Gastroesophageal sphincter (tissue), 3 donors: Measurements from ENCODE around the gene IER5L.

Experiments
- CTCF ChIP-seq, 4 experiments: fragments of 200-600 bp in 2 of 4; fragments of 450-650 bp in 2 of 4; sonication (generic) in 1 of 4; IDR thresholded peaks; one replicate each; pipeline ENCODE4 v1.5.1; 2017 to 2019; ENCODE audit warnings: antibody characterized with exemption in 4 of 4, mild to moderate bottlenecking in 2 of 4, moderate library complexity in 2 of 4
- EP300 ChIP-seq: sonication (generic); formaldehyde crosslinking; IDR thresholded peaks from one replicate; pipeline ENCODE4 v1.6.1; 2017; ENCODE audit warnings: antibody characterized with exemption, mild to moderate bottlenecking

DNA sequence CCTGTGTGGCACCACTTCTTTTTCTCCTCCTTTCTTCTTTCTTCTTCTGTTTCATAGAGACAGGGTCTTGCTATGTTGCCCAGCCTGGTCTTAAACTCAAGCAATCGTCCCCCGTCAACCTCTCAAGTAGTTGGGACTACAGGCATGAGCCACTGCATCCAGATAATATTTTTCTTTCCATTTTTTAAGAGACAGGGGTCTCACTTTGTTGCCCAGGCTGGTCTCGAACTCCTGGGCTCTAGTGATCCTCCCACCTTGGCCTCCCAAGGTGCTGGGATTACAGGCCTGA, 47.4 kb upstream of the IER5L start:
- no peak for TF ChIP-seq EP300
- no peak for TF ChIP-seq CTCF (IDR thresholded peaks at IDR 0.05)
